K562 (cell line): Measurements from ENCODE around the gene SEH1L. TPM values are rescaled to one million over a fixed set of nuclear protein-coding genes. Genes with fewer than 3 reads are reported as not detected.
A peak's percentile ranks its signal among the peaks of the same experiment; 100 is the strongest.

Experiments
- CBX1 ChIP-seq: sonication (generic); IDR thresholded peaks from 2 replicates; pipeline ENCODE4 v1.6.1; 2016; ENCODE audit warnings: antibody characterized with exemption, low read depth, mild to moderate bottlenecking
- CEBPG ChIP-seq, 3 experiments: fragments of 200-800 bp in 1 of 3; sonication (Bioruptor generic) in 1 of 3; sonication (generic) in 1 of 3; formaldehyde crosslinking in 1 of 3; IDR thresholded peaks in 2 of 3; conservative IDR thresholded peaks in 1 of 3; 2 replicates each; pipeline versions ENCODE4 v1.6.1 to v1.8.0; 2016 to 2022; ENCODE audit warnings: missing compliant biosample characterization in 2 of 3, missing genetic modification characterization in 2 of 3, mild to moderate bottlenecking in 1 of 3, missing genetic modification reagents in 1 of 3
- HMGN3 ChIP-seq: IDR thresholded peaks from 2 replicates; pipeline ENCODE4 v1.6.1; 2011; ENCODE audit warnings: borderline replicate concordance, low read depth, mild to moderate bottlenecking, mixed read lengths, low read length; ENCODE audit not compliant: insufficient read length; ENCODE audit errors: extremely low read depth
- MXD1 ChIP-seq: fragments of 250-450 bp; sonication (Bioruptor Pico); IDR thresholded peaks from 2 replicates; pipeline ENCODE4 v1.8.0; 2021; ENCODE audit warnings: borderline replicate concordance, mild to moderate bottlenecking, moderate library complexity; ENCODE audit not compliant: poor library complexity, severe bottlenecking
- NFIC ChIP-seq: fragments of 450-650 bp; IDR thresholded peaks from 2 replicates; pipeline ENCODE4 v1.6.1; 2017; ENCODE audit warnings: mild to moderate bottlenecking, inconsistent platforms
- PRPF4 ChIP-seq: fragments of 200-400 bp; formaldehyde crosslinking; IDR thresholded peaks from one replicate; pipeline ENCODE4 v1.6.1; 2017; ENCODE audit warnings: low read length, low read depth, mild to moderate bottlenecking; ENCODE audit not compliant: insufficient read depth, poor library complexity, severe bottlenecking
- XRCC3 ChIP-seq: fragments of 450-650 bp; IDR thresholded peaks from 2 replicates; pipeline ENCODE4 v1.6.1; 2017; ENCODE audit warnings: mild to moderate bottlenecking, moderate library complexity
- ZBTB33 ChIP-seq: sonication (generic); formaldehyde crosslinking; IDR thresholded peaks from 2 replicates; pipeline ENCODE4 v1.8.1; 2023; ENCODE audit warnings: mild to moderate bottlenecking, missing genetic modification reagents
- ZNF121 ChIP-seq: sonication (generic); formaldehyde crosslinking; conservative IDR thresholded peaks from 2 replicates; pipeline ENCODE4 v1.8.0; 2022; ENCODE audit warnings: missing genetic modification reagents
- ZNF274 ChIP-seq: IDR thresholded peaks from 2 replicates; pipeline ENCODE4 v1.6.1; 2011; ENCODE audit warnings: low read depth, mild to moderate bottlenecking, low read length, moderate library complexity, borderline replicate concordance
- polyA plus RNA-seq, 8 experiments: library from polyadenylated mRNA; depleted of rRNA in 4 of 8; stranded (reverse) in 5 of 8; unstranded in 3 of 8; fragments of >200 nt; fragmentation: Nextera tagmentation in 2 of 8; fragmentation: Illumina TruSeq in 1 of 8; extraction: Ambion mirVana in 2 of 8; extraction: Trizol in 1 of 8; gene quantifications; 2 replicates each; pipeline versions ENCODE4 v1.2.1 to v1.2.3, GENCODE V29; 2011 to 2014; ENCODE audit warnings: inconsistent platforms in 1 of 8, missing spikeins in 1 of 8
- total RNA-seq, 7 experiments: library from RNA; depleted of rRNA in 6 of 7; stranded (reverse); fragments of >200 nt in 6 of 7; fragmentation: Illumina TruSeq in 2 of 7; extraction: Trizol in 2 of 7; gene quantifications; 2 replicates each; pipeline versions ENCODE4 v1.2.1 to v1.2.3, GENCODE V29; 2011 to 2021; ENCODE audit warnings: low replicate concordance in 1 of 7
- TF ChIP-seq, protein P1 (sequence below), 2 experiments: fragments of 450-650 bp in 1 of 2; sonication (generic) in 1 of 2; formaldehyde crosslinking in 1 of 2; IDR thresholded peaks; 2 replicates each; pipeline versions ENCODE4 v1.7.1 to v1.9.0; 2016 to 2022; ENCODE audit warnings: inconsistent platforms in 1 of 2, mild to moderate bottlenecking in 1 of 2, missing genetic modification reagents in 1 of 2
- TF ChIP-seq, protein P2 (sequence below): IDR thresholded peaks from 2 replicates; pipeline ENCODE4 v1.6.1; 2014; ENCODE audit warnings: antibody characterized with exemption

Gene SEH1L
- total and polyA plus RNA-seq, 9 of the 15 experiments (the other 6 are each of a cell fraction or from before 2014, with no cell fraction given) = 62.2 to 180 (median 108) TPM

- TF ChIP-seq, protein P1, sequence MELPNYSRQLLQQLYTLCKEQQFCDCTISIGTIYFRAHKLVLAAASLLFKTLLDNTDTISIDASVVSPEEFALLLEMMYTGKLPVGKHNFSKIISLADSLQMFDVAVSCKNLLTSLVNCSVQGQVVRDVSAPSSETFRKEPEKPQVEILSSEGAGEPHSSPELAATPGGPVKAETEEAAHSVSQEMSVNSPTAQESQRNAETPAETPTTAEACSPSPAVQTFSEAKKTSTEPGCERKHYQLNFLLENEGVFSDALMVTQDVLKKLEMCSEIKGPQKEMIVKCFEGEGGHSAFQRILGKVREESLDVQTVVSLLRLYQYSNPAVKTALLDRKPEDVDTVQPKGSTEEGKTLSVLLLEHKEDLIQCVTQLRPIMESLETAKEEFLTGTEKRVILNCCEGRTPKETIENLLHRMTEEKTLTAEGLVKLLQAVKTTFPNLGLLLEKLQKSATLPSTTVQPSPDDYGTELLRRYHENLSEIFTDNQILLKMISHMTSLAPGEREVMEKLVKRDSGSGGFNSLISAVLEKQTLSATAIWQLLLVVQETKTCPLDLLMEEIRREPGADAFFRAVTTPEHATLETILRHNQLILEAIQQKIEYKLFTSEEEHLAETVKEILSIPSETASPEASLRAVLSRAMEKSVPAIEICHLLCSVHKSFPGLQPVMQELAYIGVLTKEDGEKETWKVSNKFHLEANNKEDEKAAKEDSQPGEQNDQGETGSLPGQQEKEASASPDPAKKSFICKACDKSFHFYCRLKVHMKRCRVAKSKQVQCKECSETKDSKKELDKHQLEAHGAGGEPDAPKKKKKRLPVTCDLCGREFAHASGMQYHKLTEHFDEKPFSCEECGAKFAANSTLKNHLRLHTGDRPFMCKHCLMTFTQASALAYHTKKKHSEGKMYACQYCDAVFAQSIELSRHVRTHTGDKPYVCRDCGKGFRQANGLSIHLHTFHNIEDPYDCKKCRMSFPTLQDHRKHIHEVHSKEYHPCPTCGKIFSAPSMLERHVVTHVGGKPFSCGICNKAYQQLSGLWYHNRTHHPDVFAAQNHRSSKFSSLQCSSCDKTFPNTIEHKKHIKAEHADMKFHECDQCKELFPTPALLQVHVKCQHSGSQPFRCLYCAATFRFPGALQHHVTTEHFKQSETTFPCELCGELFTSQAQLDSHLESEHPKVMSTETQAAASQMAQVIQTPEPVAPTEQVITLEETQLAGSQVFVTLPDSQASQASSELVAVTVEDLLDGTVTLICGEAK (IDR thresholded peaks at IDR 0.05) = peak; percentile 58
- TF ChIP-seq, protein P1 (CRISPR knock-in tag; IDR thresholded peaks at IDR 0.05) = no peak
- TF ChIP-seq PRPF4 (peak; percentile 31), ZNF274 (no peak), ZBTB33 (peak; percentile 81), HMGN3 (peak; percentile 74), XRCC3 (no peak), MXD1 (CRISPR knock-in tag) (peak; percentile 42), NFIC (peak; percentile 70), ZNF121 (CRISPR knock-in tag) (no peak; the same call in 1 of the 2 replicates), CBX1 (peak; percentile 87; the same call in 1 of the 2 replicates), CEBPG (CRISPR knock-in tag; IDR thresholded peaks at IDR 0.05) (no peak), CEBPG (tag; conservative IDR thresholded peaks at IDR 0.05 in 1 of 2, IDR thresholded peaks at IDR 0.05 in 1 of 2) (no peak)
- TF ChIP-seq, protein P2, sequence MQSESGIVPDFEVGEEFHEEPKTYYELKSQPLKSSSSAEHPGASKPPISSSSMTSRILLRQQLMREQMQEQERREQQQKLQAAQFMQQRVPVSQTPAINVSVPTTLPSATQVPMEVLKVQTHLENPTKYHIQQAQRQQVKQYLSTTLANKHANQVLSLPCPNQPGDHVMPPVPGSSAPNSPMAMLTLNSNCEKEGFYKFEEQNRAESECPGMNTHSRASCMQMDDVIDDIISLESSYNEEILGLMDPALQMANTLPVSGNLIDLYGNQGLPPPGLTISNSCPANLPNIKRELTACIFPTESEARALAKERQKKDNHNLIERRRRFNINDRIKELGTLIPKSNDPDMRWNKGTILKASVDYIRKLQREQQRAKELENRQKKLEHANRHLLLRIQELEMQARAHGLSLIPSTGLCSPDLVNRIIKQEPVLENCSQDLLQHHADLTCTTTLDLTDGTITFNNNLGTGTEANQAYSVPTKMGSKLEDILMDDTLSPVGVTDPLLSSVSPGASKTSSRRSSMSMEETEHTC = no peak; the same call in 1 of the 2 replicates
Measured at GRCh38 chr18:12948050-12948804, 416 bp downstream of the SEH1L start (continued).
